ENCODE data around the gene UCHL3.

Gene UCHL3

DNA sequence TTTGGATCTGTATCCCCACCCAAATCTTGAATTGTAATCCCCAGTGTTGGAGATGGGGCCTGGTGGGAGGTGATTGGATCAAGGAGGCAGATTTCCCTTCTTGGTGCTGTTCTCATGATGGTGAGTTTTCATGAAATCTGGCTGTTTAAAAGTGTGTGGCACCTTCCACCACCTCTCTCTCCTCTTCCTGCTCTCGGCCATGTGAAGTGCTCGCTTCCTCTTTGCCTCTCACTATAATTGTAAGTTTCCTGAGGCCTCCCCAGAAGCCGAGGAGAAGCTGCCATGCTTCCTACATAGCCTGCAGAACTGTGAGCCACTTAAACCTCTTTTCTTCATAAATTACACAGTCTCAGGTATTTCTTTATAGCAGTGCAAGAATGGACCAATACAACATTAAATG, 27.6 kb upstream of the UCHL3 start:
- no peak overlapping the region for H3K4me3 ChIP-seq
- intact Hi-C loops (cut with DNase I; ENCODE audit: low total_unique reads) = no loop called here
- H3K9me3 ChIP-seq = peaks cover 0 to 10% (median 0%) of the 10 kb centered on the region in 3 donors
- H3K4me1 ChIP-seq = no peaks in the 10 kb centered on the region
- no peak overlapping the region for H3K27ac ChIP-seq
- TF ChIP-seq, protein P1, sequence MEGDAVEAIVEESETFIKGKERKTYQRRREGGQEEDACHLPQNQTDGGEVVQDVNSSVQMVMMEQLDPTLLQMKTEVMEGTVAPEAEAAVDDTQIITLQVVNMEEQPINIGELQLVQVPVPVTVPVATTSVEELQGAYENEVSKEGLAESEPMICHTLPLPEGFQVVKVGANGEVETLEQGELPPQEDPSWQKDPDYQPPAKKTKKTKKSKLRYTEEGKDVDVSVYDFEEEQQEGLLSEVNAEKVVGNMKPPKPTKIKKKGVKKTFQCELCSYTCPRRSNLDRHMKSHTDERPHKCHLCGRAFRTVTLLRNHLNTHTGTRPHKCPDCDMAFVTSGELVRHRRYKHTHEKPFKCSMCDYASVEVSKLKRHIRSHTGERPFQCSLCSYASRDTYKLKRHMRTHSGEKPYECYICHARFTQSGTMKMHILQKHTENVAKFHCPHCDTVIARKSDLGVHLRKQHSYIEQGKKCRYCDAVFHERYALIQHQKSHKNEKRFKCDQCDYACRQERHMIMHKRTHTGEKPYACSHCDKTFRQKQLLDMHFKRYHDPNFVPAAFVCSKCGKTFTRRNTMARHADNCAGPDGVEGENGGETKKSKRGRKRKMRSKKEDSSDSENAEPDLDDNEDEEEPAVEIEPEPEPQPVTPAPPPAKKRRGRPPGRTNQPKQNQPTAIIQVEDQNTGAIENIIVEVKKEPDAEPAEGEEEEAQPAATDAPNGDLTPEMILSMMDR (IDR thresholded peaks at IDR 0.05) = no peak
- H3K36me3 ChIP-seq = peaks cover 0 to 12% (median 10%) of the 10 kb centered on the region in 3 donors
- H3K27me3 ChIP-seq = no peaks in the 10 kb centered on the region
- no peak for DNase-seq

DNA sequence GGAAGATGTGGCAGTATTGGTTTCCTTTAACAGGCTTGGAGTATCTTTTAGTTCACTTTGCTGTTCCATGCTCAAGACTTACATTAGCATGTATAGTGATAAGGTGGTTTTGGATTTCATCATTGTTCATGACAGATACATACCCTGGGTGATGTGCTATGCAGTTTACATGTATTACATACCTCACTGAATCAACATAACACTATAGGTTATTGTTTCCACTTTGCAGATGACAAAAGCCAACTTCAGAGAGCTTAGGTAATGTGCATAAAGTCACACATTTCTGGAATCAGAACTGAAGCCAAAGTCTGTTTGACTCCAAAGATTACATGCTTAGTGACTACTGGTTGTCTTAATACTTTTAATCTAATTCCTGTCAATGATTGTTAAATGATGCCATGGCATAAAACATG, 19.0 kb upstream of the UCHL3 start:
- no peaks in the 10 kb centered on the region for H3K9me3 ChIP-seq
- TF ChIP-seq, protein P1 (IDR thresholded peaks at IDR 0.05) = no peak
- no peak overlapping the region for H3K27ac ChIP-seq
- no peak for DNase-seq
- H3K27me3 ChIP-seq = no peaks in the 10 kb centered on the region
- intact Hi-C loops (cut with DNase I; ENCODE audit: low total_unique reads) = no loop called here
- no peak overlapping the region for H3K4me3 ChIP-seq
- peaks cover 4 to 18% (median 18%) of the 10 kb centered on the region in 3 donors for H3K36me3 ChIP-seq
- H3K4me1 ChIP-seq = peaks cover 0 to 11% (median 0%) of the 10 kb centered on the region in 4 donors

DNA sequence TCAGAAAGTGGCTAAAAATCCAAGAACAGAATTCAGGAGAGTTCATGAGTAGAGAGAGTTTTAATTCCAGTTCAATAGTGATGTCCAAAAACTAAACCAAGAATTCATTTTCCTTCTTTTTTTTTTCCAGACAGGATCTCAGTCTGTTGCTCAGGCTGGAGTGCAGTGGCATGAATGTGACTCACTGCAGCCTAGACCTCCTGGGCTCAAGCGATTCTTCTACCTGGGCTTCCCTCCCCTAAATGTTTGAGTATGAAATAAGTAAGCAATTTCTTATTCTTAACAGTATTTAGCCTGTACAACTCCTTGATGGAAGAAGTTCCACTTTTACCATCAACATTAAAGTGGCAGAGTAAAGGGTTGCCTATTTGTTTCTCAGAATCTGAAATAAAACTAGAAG, 15.7 kb upstream of the UCHL3 start:
- intact Hi-C loops (cut with DNase I; ENCODE audit: low total_unique reads) = no loop called here
- TF ChIP-seq, protein P1 (IDR thresholded peaks at IDR 0.05) = no peak
- Histone ChIP-seq H3K4me3 (no peak overlapping the region), H3K27ac (no peak overlapping the region), H3K27me3 (no peaks in the 10 kb centered on the region), H3K36me3 (peaks cover 0 to 8% (median 4%) of the 10 kb centered on the region in 3 donors), H3K4me1 (peaks cover 0 to 22% (median 11%) of the 10 kb centered on the region in 4 donors), H3K9me3 (no peaks in the 10 kb centered on the region)
- DNase-seq = no peak

DNA sequence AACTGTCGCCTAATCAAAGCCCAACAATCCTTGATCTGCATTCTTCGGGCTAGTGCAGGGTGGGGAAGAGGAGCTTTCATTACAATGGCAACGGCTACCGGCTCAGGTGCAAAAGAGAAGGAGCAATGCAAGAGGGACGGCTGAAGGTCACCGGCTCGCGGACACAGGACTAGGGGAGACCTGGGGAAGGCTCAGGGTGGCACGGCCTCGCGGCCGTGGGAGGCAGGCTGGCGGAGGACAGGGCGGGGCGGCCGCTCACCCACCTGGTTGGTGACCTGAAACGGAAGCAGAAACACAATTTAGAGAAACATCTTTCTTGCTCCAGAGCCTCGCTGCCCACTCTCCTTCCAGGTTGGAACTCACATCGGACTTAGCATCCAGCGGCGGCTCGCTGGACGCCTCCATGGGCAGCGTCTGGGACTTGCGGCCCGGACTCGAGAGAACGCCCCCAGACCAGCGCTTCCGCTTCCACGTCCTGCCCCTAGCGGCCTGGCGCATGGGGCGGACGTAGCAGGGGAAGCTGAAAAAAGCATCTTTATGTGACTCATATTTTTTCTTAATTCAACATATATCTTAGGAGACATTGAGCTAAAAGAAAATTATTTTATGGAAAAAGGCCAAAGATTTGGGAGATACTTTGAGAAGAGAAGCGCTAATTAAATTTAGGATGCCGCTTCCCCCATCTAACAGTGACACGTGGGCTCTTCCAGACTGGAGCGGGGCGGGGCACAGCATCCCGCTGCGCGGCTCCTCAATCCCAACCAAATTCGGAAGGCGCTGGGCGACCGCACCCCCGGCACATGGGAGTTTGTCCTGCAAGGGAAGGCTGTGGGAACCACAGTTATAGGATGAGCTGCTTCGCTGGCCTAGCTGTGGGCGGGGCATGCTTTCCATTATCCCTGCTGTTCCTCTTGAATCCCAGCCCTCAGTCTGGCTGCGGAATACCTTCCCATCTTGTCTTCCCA, 11.9 kb upstream of the UCHL3 start, which contains the start of gene COMMD6:
Gene COMMD6 (minus strand): TSS at position 441 of the 965 bp plus-strand sequence. CDS start 36 bp downstream, at position 405.
- Histone ChIP-seq H3K27me3 (no peaks in the 10 kb centered on the region), H3K9me3 (no peaks in the 10 kb centered on the region), H3K4me3 (peak within 1 kb of the TSS; percentile 77 to 79), H3K27ac (peak within 1 kb of the TSS; percentile 81 to 82), H3K4me1 (peaks cover 0 to 19% (median 11%) of the 10 kb centered on the region in 4 donors), H3K36me3 (peaks cover 0 to 8% (median 0%) of the 10 kb centered on the region in 3 donors)
- intact Hi-C loops (cut with DNase I; ENCODE audit: low total_unique reads) = loop anchor here (5.0 kb wide), 1 partner anchor 55 kb away; the partner anchor contains the start of gene TBC1D4
- DNase-seq = peak; percentile 64 to 88
- TF ChIP-seq, protein P1 (IDR thresholded peaks at IDR 0.05) = peak; percentile 55 to 76

DNA sequence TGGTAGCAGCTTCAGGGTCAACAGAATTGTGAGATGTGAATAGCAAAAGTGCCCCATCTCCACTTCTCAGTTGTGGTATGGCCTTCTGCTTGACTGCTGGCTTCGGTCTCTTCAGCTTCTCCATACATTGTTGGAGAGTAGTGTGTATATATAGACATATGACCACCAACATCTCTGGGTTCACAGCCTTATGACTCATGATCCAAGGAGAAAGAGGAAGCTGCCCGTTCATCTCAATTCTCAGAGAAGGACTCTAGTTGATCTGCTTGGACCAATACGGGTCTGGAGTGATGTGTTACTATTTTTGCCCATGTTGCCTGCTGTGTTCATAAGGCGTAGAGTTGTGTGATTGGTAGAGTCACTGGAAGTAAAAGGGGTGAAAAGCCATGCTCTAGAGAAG, 8.3 kb upstream of the UCHL3 start:
- no peak for DNase-seq
- TF ChIP-seq, protein P1 (IDR thresholded peaks at IDR 0.05) = no peak

More for the DNA sequence above, 8.3 kb upstream of the UCHL3 start:
- Histone ChIP-seq H3K27me3 (no peaks in the 10 kb centered on the region), H3K36me3 (no peaks in the 10 kb centered on the region), H3K27ac (no peak overlapping the region), H3K9me3 (no peaks in the 10 kb centered on the region), H3K4me1 (peaks cover 0 to 10% (median 8%) of the 10 kb centered on the region in 4 donors), H3K4me3 (no peak overlapping the region)
- intact Hi-C loops (cut with DNase I; ENCODE audit: low total_unique reads) = no loop called here
